HepG2 (cell line): ENCODE data around the gene UBE2Q1. TPM values are rescaled to one million over a fixed set of nuclear protein-coding genes. Genes with fewer than 3 reads are reported as not detected.
A peak's percentile ranks its signal among the peaks of the same experiment; 100 is the strongest.

Experiments used
- DPF2 ChIP-seq: sonication (generic); formaldehyde crosslinking; IDR thresholded peaks from 2 replicates; pipeline ENCODE4 v1.4.0; 2020; ENCODE audit warnings: mild to moderate bottlenecking, low read depth, missing genetic modification reagents, borderline replicate concordance
- HNF4A ChIP-seq: sonication (generic); formaldehyde crosslinking; IDR thresholded peaks from 2 replicates; pipeline ENCODE4 v1.4.0; 2020; ENCODE audit warnings: missing genetic modification reagents
- KLF6 ChIP-seq: IDR thresholded peaks from 2 replicates; pipeline ENCODE4 v1.8.0; 2016; ENCODE audit warnings: missing biosample characterization, missing genetic modification reagents
- LBX2 ChIP-seq: sonication (generic); formaldehyde crosslinking; IDR thresholded peaks from 2 replicates; pipeline ENCODE4 v1.5.0; 2020; ENCODE audit warnings: missing genetic modification reagents, mild to moderate bottlenecking, borderline replicate concordance
- MTF2 ChIP-seq: sonication (generic); formaldehyde crosslinking; IDR thresholded peaks from 2 replicates; pipeline ENCODE4 v1.5.0; 2020; ENCODE audit warnings: missing genetic modification reagents, borderline replicate concordance
- NONO ChIP-seq, 2 experiments: fragments of 450-650 bp in 1 of 2; sonication (generic) in 1 of 2; formaldehyde crosslinking in 1 of 2; IDR thresholded peaks in 1 of 2; conservative IDR thresholded peaks in 1 of 2; 2 replicates each; pipeline versions ENCODE4 v1.6.1 to v1.8.0; 2017 to 2022; ENCODE audit warnings: mild to moderate bottlenecking in 1 of 2, missing genetic modification reagents in 1 of 2, moderate library complexity in 1 of 2
- NR1H2 ChIP-seq: sonication (generic); formaldehyde crosslinking; IDR thresholded peaks from 2 replicates; pipeline ENCODE4 v1.8.1; 2022; ENCODE audit warnings: low read depth, missing genetic modification reagents, borderline replicate concordance
- NR2C2 ChIP-seq: sonication (generic); formaldehyde crosslinking; IDR thresholded peaks from 2 replicates; pipeline ENCODE4 v1.4.0; 2020; ENCODE audit warnings: missing genetic modification reagents, mild to moderate bottlenecking, moderate library complexity, borderline replicate concordance
- RERE ChIP-seq: IDR thresholded peaks from 2 replicates; pipeline ENCODE4 v1.6.1; 2016; ENCODE audit warnings: low read depth, missing genetic modification reagents, missing compliant biosample characterization
- SIX4 ChIP-seq: sonication (generic); formaldehyde crosslinking; IDR thresholded peaks from 2 replicates; pipeline ENCODE4 v1.4.0; 2020; ENCODE audit warnings: missing genetic modification reagents
- SPEN ChIP-seq: sonication (generic); formaldehyde crosslinking; IDR thresholded peaks from 2 replicates; pipeline ENCODE4 v1.5.1; 2020; ENCODE audit warnings: low read depth, mild to moderate bottlenecking, missing genetic modification reagents
- TBL1XR1 ChIP-seq: fragments of 150-350 bp; IDR thresholded peaks from 2 replicates; pipeline ENCODE4 v1.6.1; 2014; ENCODE audit warnings: borderline replicate concordance, low read length; ENCODE audit not compliant: partially characterized antibody
- TCF12 ChIP-seq, 2 experiments: fragments of 450-650 bp in 1 of 2; sonication (generic) in 1 of 2; formaldehyde crosslinking in 1 of 2; IDR thresholded peaks; 2 replicates each; pipeline versions ENCODE4 v1.6.1 to v1.8.0; 2017 to 2022; ENCODE audit warnings: antibody characterized with exemption in 1 of 2, mild to moderate bottlenecking in 1 of 2, missing genetic modification reagents in 1 of 2, moderate library complexity in 1 of 2
- TOPORS ChIP-seq: sonication (generic); formaldehyde crosslinking; IDR thresholded peaks from 2 replicates; pipeline ENCODE4 v1.8.0; 2023; ENCODE audit warnings: mild to moderate bottlenecking, missing genetic modification reagents
- ZNF34 ChIP-seq: sonication (generic); formaldehyde crosslinking; IDR thresholded peaks from 2 replicates; pipeline ENCODE4 v1.4.0; 2020; ENCODE audit warnings: mild to moderate bottlenecking, missing genetic modification reagents, borderline replicate concordance
- ZNF557 ChIP-seq: sonication (generic); formaldehyde crosslinking; IDR thresholded peaks from 2 replicates; pipeline ENCODE4 v1.4.0; 2020; ENCODE audit warnings: missing genetic modification reagents
- ZNF607 ChIP-seq: sonication (generic); formaldehyde crosslinking; IDR thresholded peaks from 2 replicates; pipeline ENCODE4 v1.5.1; 2020; ENCODE audit warnings: missing genetic modification reagents, mild to moderate bottlenecking, borderline replicate concordance
- ZNF614 ChIP-seq: IDR thresholded peaks from 2 replicates; pipeline ENCODE4 v1.6.1; 2018; ENCODE audit warnings: missing biosample characterization, missing genetic modification reagents, inconsistent platforms, borderline replicate concordance
- ZNF775 ChIP-seq: sonication (generic); formaldehyde crosslinking; IDR thresholded peaks from 2 replicates; pipeline ENCODE4 v1.4.0; 2020; ENCODE audit warnings: missing genetic modification reagents, mild to moderate bottlenecking, moderate library complexity, borderline replicate concordance
- ZNF782 ChIP-seq: sonication (generic); formaldehyde crosslinking; IDR thresholded peaks from 2 replicates; pipeline ENCODE4 v1.4.0; 2020; ENCODE audit warnings: missing genetic modification reagents, mild to moderate bottlenecking, borderline replicate concordance
- ZSCAN5A ChIP-seq: sonication (generic); formaldehyde crosslinking; IDR thresholded peaks from 2 replicates; pipeline ENCODE4 v1.8.0; 2022; ENCODE audit warnings: mild to moderate bottlenecking, missing genetic modification reagents, borderline replicate concordance
- polyA plus RNA-seq, 8 experiments: library from polyadenylated mRNA; depleted of rRNA in 3 of 8; stranded (reverse) in 7 of 8; unstranded in 1 of 8; fragments of >200 nt; fragmentation: Illumina TruSeq in 4 of 8; extraction: Trizol in 4 of 8; gene quantifications; 2 replicates each; pipeline versions ENCODE4 v1.2.1 to v1.2.3, GENCODE V29; 2011 to 2016; ENCODE audit warnings: low read depth in 4 of 8, missing spikeins in 1 of 8, mixed read lengths in 1 of 8; ENCODE audit not compliant: insufficient read depth in 1 of 8
- total RNA-seq, 5 experiments: library from RNA; depleted of rRNA; stranded (reverse); fragments of >200 nt; fragmentation: Illumina TruSeq; extraction: Trizol; gene quantifications; 2 replicates each; pipeline ENCODE4 v1.2.3, GENCODE V29; 2016; ENCODE audit warnings: low read depth in 1 of 5

The UBE2Q1 gene
- total and polyA plus RNA-seq, 2 of the 13 experiments (the other 11 are each of a cell fraction or from before 2014, with no cell fraction given), result 11.7 to 41.7 TPM

GRCh38 chr1:154558720-154559465, 431 bp upstream of the UBE2Q1 start (continued):
- TF ChIP-seq TOPORS (CRISPR knock-in tag), result peak; percentile 94
- no peak for TF ChIP-seq HNF4A (CRISPR knock-in tag)
- TF ChIP-seq TBL1XR1, result peak; percentile 68
- TF ChIP-seq RERE (CRISPR knock-in tag), result peak; percentile 35; the same call in 1 of the 2 replicates
- TF ChIP-seq ZSCAN5A (CRISPR knock-in tag), result peak; percentile 98
- TF ChIP-seq ZNF782 (CRISPR knock-in tag), result peak; percentile 99
- peak; percentile 98 for TF ChIP-seq SPEN (CRISPR knock-in tag)
- TF ChIP-seq NR1H2 (CRISPR knock-in tag), result peak; percentile 98
- TF ChIP-seq ZNF557 (CRISPR knock-in tag), result peak; percentile 97
- peak; percentile 98 for TF ChIP-seq LBX2 (CRISPR knock-in tag)
- peak; percentile 94 for TF ChIP-seq ZNF34 (CRISPR knock-in tag)
- peak; percentile 55; the same call in 1 of the 2 replicates for TF ChIP-seq MTF2
- TF ChIP-seq DPF2 (CRISPR knock-in tag), result 0 out of 2 replicates have a peak, but pooled peaks have one; percentile 25
- TF ChIP-seq SIX4, result no peak; the same call in 1 of the 2 replicates
- TF ChIP-seq ZNF775, result peak; percentile 77; the same call in 1 of the 2 replicates
- TF ChIP-seq NONO (IDR thresholded peaks at IDR 0.05), result no peak
- peak; percentile 97 for TF ChIP-seq NONO (CRISPR knock-in tag; conservative IDR thresholded peaks at IDR 0.05)
- no peak for TF ChIP-seq TCF12 (IDR thresholded peaks at IDR 0.05)
- TF ChIP-seq TCF12 (CRISPR knock-in tag; IDR thresholded peaks at IDR 0.05), result 0 out of 2 replicates have a peak, but pooled peaks have one; percentile 62
- peak; percentile 87 for TF ChIP-seq NR2C2 (CRISPR knock-in tag)
- peak; percentile 84; the same call in 1 of the 2 replicates for TF ChIP-seq ZNF614
- TF ChIP-seq KLF6 (CRISPR knock-in tag), result peak; percentile 95
- peak; percentile 100 for TF ChIP-seq ZNF607 (CRISPR knock-in tag)
